CD4-positive, alpha-beta T cell treated with Interferon alpha-2 for 1 hour (primary cell): ENCODE measurements around the gene PJA2.
A peak's percentile ranks its signal among the peaks of the same experiment; 100 is the strongest.
"Not testable (repeated sequence)": the region's sequence is repeated elsewhere in the genome, so short reads cannot be mapped to it uniquely, and the experiment has no call there.

Source experiments
- DNase-seq, 2 donors: peaks; one replicate each; pipeline ENCODE4 v3.0.0-alpha.2; 2020 to 2022

The PJA2 gene, protein sequence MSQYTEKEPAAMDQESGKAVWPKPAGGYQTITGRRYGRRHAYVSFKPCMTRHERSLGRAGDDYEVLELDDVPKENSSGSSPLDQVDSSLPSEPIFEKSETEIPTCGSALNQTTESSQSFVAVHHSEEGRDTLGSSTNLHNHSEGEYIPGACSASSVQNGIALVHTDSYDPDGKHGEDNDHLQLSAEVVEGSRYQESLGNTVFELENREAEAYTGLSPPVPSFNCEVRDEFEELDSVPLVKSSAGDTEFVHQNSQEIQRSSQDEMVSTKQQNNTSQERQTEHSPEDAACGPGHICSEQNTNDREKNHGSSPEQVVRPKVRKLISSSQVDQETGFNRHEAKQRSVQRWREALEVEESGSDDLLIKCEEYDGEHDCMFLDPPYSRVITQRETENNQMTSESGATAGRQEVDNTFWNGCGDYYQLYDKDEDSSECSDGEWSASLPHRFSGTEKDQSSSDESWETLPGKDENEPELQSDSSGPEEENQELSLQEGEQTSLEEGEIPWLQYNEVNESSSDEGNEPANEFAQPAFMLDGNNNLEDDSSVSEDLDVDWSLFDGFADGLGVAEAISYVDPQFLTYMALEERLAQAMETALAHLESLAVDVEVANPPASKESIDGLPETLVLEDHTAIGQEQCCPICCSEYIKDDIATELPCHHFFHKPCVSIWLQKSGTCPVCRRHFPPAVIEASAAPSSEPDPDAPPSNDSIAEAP

DNA sequence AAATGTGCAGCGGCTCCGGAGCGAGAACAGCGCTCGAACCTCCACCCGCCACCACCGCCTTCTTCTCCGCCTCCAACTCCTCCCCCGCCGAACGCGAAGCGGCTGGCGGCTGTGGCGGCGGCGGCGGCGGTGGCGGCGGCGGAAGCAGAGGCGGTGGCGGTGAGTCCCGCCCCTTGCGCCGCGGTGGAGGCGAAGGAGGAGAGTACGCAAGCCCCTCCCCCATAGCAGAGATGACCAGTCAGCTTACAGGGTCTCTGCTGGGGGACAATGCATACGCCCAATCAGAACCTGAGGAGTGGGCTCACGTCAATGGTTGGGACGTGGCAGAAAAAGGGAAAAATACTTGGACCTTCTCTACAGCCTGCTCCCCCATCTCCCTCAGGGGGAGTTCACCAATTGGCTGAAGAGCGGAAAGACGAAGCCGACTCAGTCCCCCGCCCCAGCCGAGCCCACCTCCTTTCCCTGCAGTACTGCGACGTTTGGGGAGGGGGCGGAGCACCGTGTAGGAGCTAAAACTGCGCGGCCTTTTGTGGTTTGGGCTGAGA lies at the start of gene PJA2:
PJA2 (minus strand) TSS at position 131 of the 545 bp plus-strand sequence. CDS start 26,541 bp downstream, outside the sequence.
- peak; percentile 97 to 98 for DNase-seq

DNA sequence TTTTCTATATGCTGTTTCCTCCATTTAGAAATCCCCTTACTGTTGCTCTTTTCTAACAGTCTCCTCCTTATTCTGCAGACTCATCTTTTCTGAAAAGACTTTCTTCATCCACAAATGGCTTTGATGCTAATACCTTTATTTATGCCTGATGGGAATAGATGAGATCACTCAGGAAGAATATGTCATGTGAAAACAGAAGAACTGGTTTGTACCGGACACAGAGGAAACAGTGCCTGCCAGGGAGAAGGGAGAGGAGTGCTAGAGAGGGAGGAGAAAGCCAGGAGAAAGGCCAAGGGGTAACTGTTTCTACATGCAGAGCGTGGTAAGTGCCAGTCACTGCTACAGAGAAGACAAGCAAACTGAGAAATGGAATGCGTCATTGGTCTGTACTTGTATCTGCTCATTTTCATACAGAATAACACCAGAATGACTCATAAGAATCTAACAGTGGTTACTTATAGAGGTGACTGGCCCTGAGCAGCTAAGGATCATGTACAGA lies 45.9 kb upstream of the PJA2 start:
- DNase-seq, result no peak

DNA sequence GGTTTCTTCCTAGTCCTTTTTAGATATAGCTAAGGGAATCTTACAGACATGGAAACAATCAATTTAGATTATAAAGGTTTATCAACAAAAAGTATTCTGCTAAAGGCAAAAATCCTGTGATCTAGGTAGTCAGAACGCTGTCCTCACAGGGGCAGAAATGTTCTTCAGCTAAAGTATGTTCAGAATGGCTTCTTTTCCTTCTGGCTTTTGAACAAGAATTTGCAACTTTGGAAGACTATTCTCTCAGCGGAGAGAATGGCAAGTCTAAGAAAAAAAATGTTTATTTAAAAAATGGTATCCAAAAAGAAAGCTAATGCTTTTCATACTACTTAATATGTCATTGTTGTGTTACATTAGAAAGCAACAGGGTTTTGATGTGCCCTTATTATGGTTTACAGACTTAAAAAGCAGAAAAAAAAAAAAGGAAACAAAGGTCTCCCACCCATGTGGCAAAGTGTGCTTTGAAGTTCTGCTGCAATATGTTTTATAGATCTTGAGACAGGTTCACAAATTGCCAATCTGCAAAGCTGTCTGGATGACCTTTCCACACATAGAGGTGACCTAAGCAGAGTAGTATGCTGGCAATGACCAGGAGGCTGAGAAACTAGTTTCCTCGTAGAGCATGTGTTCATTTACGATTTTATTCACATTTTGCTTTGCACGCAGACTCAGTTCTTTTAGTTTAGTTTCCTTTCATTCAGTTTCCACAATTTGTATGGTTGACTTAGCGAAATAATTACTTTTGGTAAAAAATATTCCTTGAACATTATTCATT lies 45.1 kb upstream of the PJA2 start:
- no peak for DNase-seq

DNA sequence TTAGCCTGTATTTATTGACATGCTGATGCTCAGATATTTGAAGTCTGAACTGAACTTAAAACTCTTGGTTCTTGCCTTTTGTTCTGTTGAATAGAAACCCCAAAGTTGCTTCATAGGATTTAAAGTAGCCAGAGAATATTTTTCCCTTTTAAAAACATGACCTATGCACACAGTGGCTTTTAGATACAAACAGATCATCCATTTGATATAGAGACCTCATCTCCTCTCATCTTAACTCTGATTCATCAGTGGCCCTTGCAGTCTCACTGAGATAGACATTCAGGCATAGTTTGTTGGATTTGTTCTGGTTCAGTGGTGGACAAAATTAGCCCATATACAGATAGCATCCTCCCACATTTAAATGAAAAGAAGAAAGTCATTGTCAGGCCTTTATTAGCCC lies 43.5 kb upstream of the PJA2 start:
- DNase-seq, result no peak

DNA sequence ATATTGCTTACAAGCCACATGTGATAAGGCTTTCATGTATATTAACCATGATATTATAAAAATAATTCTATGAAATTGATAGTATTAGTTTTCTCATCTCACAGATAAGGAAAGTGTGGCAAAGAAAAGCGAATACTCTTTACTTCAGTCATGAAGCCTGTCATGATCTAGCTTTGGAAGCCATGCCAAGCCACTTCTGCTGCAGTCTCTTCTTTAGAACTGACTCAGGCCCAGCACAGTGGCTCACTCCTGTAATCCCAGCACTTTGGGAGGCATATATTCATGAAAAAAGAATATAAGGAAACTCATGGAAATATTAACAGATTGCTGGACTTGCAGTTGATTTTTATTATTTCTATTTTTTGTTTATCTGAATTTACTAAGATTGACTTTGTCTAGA lies 42.9 kb upstream of the PJA2 start:
- no peak for DNase-seq

DNA sequence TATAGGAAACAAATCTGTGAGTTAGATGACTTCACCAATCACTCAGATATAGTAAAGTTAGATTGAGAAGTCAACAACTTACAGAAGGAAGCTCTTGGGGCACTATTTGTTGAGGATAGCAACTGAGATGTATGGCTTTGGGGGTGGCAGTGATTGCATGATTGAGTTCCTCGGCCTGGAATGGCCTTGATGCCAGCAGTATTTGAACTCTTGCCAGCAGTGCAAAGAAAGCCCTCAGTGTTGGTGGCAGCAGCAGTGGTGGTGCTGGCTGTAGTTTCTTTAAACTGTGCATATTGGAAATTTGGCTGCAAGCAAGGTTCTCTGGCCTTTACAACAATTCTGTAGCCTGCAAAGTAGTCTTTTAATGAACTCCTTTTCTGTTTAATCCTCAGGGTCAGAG lies 41.4 kb upstream of the PJA2 start:
- no peak for DNase-seq

DNA sequence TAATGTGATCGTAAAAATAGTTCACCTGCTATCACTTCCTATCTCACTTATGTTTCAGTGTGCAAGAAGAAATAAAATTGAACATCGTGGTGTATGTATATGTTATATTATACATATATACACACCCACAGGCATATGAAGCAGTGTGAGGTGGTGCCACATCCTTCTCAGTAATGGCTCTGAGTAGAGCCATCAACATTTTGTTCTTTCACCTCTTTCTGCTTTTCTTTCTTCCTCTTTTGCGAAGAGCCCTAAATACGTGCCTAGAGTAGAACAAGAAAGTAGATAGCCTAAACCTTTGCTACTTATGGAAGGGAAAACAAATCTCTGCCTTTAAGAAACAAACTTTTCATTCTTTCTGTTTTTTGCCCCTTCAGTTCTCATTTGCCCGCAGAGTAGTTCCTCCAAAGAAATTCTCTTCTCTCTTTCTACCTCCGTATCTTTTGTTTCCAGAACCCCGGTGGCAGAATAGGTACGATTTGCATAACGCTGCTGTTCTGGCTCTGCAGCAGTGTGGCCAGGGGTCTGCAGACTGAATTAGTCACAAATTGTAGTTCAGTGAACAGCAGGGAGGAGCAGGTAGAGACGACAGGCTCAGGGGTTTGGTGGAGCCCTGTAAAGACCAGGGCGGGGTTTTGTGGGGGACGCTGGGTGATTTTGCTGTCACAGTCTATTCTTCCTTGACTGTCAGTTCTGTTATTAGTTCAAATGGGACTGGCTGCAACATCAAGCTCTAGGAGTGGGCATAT lies 40.5 kb upstream of the PJA2 start:
- DNase-seq, result no peak

DNA sequence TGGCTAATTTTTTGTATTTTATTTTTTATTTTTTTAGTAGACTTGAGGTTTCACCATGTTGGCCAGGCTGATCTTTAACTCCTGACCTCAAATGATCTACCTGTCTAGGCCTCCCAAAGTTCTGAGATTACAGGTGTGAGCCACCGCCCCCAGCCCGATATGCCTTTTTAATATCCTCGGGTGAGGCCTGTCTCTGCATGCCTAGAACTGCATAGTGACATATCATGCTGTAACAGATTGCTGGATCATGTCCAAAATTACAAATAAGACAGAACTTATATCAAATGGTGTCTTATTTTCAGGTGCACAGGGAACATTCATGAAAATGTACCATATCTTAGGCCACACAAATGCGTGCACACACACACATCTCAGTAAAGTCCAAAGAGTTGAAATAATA lies 39.1 kb upstream of the PJA2 start:
- no peak for DNase-seq

DNA sequence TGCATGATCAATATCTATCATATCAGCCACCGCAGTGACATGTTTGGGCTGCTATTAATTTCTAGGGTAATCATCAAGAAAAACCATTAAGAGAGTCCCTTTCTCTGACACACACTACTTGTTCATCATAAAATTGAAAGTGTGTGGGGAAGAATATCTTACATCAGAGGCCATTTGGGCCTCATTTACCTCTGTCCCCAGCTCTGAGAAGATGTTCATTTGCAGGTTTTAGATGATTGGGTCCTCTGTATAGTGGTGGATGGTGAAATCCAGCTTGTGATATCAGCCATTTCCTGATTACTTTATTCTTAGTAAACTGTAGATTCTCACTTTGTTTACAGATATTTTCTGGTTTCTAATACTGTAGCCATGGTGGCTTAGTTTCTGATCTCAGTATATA lies 29.8 kb upstream of the PJA2 start:
- DNase-seq, result no peak

DNA sequence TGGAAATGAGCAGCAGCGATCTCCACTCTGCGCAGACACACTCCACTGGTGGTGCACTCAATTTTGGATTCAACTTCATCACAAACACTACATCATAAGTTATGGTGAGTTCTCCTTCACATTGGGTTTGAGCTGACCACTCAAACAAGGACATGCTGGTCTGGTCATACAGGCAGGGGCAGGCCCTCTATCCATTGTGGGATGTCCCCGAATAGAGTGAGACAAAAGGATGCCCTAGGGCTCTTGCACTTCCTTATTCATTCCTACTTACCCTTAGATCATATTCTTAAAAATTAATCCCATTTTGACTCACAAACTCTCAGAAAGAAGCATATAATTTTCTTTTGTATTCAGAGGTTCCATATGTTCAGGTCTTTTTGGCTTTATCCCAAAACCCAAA lies 16.3 kb upstream of the PJA2 start:
- no peak for DNase-seq

DNA sequence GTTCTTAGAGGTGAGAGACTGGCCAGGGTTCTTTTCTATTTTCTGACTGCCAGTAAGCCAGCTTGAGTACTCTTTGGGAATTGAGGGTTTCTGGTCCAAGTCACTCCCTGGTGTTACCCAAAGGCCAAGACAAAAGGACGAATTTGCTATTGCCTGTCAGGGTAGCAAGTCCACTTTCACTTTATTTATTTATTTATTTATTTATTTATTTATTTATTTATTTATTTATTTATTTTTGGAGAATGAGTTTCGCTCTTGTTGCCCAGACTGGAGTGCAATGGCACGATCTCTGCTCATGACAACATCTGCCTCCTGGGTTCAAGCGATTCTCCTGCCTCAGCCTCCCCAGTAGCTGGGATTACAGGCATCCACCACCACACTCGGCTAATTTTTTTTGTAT lies 15.7 kb upstream of the PJA2 start:
- DNase-seq, result not testable (repeated sequence)

DNA sequence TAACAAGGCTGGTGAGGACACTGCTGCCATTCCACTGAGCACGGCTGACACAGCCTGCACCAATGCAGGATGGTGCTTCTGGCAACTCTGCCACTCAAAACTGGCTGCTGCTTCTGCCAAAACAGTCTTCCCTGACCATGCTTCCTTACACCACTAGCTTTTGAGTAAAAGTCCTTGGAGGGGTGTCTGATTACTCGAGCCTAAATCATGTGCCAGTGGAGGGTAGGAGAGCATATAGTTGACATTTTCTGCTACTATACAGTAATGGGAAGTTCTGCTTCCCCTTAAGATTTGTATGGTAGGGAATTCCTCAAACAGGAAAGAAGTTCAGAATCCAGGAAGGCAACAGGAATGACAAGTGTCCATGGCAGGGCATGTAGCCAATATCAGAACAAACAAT lies 12.2 kb upstream of the PJA2 start:
- DNase-seq, result no peak

DNA sequence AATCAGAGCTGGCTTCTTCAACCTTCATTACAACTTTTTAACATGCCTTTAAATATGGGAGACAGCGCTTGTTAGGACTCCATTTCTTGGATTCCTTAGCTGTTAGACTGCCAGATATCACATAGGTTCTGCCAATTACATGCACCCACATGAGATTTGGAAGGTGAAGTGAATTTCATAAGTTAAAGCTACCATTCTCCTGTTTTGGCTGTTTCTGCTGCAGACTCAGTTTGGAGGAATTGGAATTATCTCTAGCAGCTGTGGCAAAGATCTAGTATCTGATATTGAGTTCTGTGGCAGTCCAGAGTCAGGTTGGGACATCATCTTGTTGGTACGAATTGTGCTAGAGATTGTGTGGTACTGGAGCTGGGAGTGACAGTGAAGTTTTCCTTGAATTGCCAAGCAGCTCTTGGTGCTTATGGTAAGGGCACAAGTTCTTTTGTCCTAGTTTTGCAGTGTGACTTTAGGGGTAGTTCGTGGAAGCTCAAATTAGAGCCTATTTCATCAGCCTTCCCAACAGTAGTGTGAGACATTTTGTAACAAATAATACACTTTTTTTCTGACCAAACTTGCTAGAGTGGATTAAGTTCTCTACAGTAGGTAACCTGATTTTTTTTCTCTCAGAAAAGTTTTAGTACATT lies 9.1 kb upstream of the PJA2 start:
- no peak for DNase-seq

DNA sequence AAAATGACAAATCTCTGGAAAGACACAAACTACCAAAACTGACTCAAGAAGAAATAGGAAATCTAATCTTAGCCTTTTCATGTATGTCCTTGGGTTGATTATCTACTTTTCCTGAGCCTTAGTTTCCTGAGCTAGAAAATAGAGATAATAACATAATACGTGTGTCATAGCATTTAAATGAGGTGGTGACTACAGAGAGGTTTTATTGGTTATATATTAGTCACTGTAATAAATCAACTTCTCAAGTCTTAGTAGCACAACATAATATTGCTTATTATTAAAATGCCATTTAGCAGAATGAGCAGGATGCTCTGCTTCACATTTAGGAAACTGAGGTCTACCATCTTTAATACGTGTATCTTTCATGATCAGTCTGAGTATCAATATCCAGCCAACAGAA lies 7.1 kb upstream of the PJA2 start:
- DNase-seq, result no peak

DNA sequence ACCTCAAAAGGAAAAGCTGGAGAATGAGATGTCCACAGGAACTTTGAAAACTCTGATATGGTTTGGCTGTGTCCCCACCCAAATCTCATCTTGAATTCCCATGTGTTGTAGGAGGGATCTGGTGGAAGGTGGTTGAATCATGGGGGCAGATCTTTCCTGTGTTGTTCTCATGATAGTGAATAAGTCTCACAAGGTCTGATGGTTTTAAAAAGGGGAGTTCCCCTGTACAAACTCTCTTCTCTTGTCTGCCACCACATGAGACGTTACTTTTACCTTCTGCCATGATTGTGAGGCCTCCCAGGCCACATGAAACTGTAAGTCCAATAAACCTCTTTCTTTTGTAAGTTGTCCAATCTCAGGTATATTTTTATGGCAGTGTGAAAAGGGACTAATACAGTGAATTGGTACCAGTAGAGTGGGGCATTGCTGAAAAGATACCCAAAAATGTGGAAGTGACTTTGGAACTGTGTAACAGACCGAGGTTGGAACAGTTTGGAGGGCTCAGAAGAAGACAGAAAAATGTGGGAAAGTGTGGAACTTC lies 4.2 kb upstream of the PJA2 start:
- not testable (repeated sequence) for DNase-seq

DNA sequence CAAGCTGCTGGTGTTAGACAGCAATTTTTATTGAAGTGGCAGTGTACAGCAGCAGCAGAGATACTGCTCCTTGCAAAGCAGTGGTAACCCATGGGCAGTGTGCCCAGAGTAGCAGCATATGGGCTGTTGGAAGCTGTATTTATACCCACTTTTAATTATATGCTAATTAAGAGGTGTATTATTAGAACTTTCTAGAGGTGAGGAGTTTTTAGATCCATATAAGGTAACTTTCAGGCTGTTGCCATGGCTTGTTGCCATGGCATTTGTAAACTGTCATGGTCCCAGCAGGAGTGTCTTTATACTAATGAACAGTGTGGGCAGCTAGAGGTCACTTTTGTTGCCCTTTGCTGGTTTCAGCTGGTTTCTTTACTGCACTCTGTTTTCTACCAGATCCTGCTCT lies 3.7 kb upstream of the PJA2 start:
- DNase-seq, result no peak

DNA sequence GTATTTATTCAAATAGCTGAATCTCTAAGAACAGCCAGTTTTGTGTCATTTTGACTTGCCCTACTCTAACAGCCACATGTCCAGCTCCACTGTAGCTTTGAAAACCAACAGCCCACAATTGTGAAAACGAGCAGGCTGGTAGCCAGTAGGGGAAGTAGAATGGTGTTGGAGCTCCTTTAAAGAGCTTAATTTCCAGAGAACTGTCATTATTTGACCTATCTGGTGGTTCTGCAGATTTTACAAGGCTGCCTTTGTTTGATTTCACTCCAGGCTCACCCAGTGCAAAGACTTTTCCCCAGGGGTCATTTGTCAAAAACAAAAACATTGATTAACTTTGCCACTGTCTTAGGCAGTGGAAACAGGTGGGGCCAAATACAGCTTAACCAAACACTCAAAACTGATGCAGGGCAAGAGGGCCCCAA lies 3.2 kb upstream of the PJA2 start:
- DNase-seq, result no peak

DNA sequence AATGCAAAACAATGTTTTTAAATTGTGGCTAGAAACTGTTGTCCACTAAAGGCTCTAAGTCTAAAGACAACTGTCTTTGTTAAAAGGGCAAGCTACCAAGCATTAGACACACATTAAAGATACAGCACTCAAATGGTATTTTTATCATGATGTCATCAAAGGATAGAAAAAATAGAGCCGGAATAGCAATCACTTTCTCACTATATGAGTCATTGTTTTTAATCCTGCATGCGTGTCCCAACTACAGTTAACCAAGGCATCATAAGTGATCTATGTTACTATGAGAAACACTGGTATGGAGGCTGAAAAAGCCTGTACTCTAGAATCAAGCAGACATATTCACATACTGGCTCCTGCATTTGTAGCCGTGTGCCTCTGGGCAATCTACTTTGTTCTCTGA lies 1.9 kb upstream of the PJA2 start:
- peak in 1 of 2 donors; percentile 42 for DNase-seq

DNA sequence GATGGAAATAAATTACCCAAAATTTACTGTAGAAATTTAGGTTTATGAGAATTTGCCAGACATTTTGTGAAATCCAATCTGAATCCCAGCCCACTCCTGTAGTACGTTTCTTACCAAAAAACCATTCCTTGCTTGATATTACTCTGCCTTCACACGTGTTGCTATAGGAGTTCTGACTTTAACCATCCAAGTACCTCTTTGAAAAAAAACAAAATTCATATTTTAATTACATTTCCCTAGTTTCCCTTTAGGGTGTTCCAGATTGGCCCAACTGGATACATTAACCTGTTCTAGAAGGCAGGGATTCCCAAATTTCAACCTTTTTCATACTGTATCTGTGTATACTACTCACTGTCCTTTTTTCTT lies 1.4 kb upstream of the PJA2 start:
- no peak for DNase-seq

DNA sequence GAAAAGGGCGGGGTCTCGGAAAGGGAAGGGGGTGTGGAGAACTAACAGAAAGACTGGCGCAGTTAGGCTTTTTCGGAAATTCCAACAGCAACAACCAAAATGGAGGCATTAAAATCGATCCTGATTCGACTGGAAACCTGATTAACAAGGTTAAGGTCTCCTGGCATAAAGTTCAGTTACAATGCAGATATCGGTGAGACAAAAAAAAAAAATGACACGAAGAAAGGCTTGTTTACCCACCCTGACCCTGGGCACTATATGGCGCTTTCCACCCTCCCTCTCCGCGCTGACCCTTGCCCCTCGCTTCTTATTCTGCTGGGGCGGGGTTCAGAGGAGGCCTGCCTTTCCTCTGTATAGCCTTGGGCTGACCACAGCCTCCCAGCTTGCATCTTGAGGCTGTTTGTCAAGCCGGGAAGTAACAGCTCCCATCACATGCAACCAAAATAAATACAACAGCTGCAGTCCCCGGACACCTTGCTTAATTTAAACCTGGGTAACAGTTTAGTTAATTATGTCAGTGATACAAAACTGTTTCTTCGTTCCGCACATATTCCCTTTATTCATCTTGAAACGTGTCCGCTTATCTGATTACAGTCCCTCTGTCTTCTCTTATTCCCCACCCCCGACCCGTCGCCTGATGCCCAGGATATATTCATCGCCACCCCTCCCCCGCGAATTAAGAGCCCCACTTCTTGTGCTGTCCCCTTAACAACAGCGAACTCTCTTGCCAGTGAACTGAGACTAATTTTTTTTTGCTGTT lies 795 bp upstream of the PJA2 start:
- peak in 1 of 2 donors; percentile 49 for DNase-seq
